Mesenchymal stem cell (in vitro differentiated cells and primary cell): ENCODE results near the gene OR10P1.

Source experiments
- DNase-seq: peaks from one replicate; pipeline ENCODE4 v3.0.0-alpha.2; 2013
- H2AFZ ChIP-seq: one replicate; pipeline ENCODE4 v1.6.1; 2013; ENCODE audit warnings: low read depth, mild to moderate bottlenecking, control low read depth, inconsistent platforms, low read length, moderate library complexity
- H2AK5ac ChIP-seq: 2 replicates; pipeline ENCODE4 v1.6.1; 2013; ENCODE audit warnings: low read length, moderate library complexity, mild to moderate bottlenecking, inconsistent platforms; ENCODE audit not compliant: severe bottlenecking
- H2BK120ac ChIP-seq: one replicate; pipeline ENCODE4 v1.6.1; 2013; ENCODE audit warnings: low read depth, mild to moderate bottlenecking, inconsistent platforms, low read length, moderate library complexity
- H2BK12ac ChIP-seq, 2 experiments: one replicate each; pipeline ENCODE4 v1.6.1; 2013; ENCODE audit warnings: inconsistent platforms in 2 of 2, low read length in 2 of 2, mild to moderate bottlenecking in 2 of 2, moderate library complexity in 2 of 2, control low read depth in 1 of 2
- H2BK15ac ChIP-seq: one replicate; pipeline ENCODE4 v1.6.1; 2013; ENCODE audit warnings: mild to moderate bottlenecking, low read depth, inconsistent platforms; ENCODE audit not compliant: poor library complexity, severe bottlenecking
- H2BK5ac ChIP-seq: 2 replicates; pipeline ENCODE4 v1.6.1; 2013; ENCODE audit warnings: low read depth, mild to moderate bottlenecking, low read length, control low read depth, inconsistent platforms; ENCODE audit not compliant: poor library complexity, severe bottlenecking
- H3K14ac ChIP-seq, 2 experiments: one replicate each; pipeline ENCODE4 v1.6.1; 2013; ENCODE audit warnings: inconsistent platforms in 2 of 2, low read length in 2 of 2, control low read depth in 1 of 2, mild to moderate bottlenecking in 1 of 2, moderate library complexity in 1 of 2
- H3K18ac ChIP-seq, 2 experiments: one replicate each; pipeline ENCODE4 v1.6.1; 2013; ENCODE audit warnings: inconsistent platforms in 2 of 2, low read length in 2 of 2, control low read depth in 1 of 2, low read depth in 1 of 2, mild to moderate bottlenecking in 1 of 2
- H3K23ac ChIP-seq, 2 experiments: one replicate each; pipeline ENCODE4 v1.6.1; 2013; ENCODE audit warnings: inconsistent platforms in 2 of 2, low read length in 2 of 2, mild to moderate bottlenecking in 2 of 2, moderate library complexity in 2 of 2, control low read depth in 1 of 2
- H3K27ac ChIP-seq: 2 replicates; pipeline ENCODE4 v1.5.1; 2013; ENCODE audit warnings: mild to moderate bottlenecking, moderate library complexity, low read length, control low read depth, inconsistent platforms; ENCODE audit not compliant: poor library complexity, severe bottlenecking
- H3K27me3 ChIP-seq, 2 experiments: 2 replicates each; pipeline versions ENCODE4 v1.6.1 to v1.7.0; 2013; ENCODE audit warnings: low read length in 2 of 2, mild to moderate bottlenecking in 2 of 2, moderate library complexity in 2 of 2, control low read depth in 1 of 2, inconsistent platforms in 1 of 2; ENCODE audit not compliant: control insufficient read depth in 1 of 2, insufficient read depth in 1 of 2
- H3K36me3 ChIP-seq, 2 experiments: 2 replicates each; pipeline versions ENCODE4 v1.6.1 to v1.7.0; 2013; ENCODE audit warnings: low read length in 2 of 2, control low read depth in 1 of 2, inconsistent platforms in 1 of 2, low read depth in 1 of 2, mild to moderate bottlenecking in 1 of 2; ENCODE audit not compliant: insufficient read depth in 2 of 2, control insufficient read depth in 1 of 2
- H3K4ac ChIP-seq, 2 experiments: one replicate each; pipeline ENCODE4 v1.6.1; 2013; ENCODE audit warnings: inconsistent platforms in 2 of 2, low read length in 2 of 2, mild to moderate bottlenecking in 2 of 2, moderate library complexity in 2 of 2, control low read depth in 1 of 2, low read depth in 1 of 2
- H3K4me1 ChIP-seq: 2 replicates; pipeline ENCODE4 v1.6.1; 2013; ENCODE audit warnings: low read depth, low read length, control low read depth; ENCODE audit not compliant: control insufficient read depth, insufficient read depth
- H3K4me2 ChIP-seq: 2 replicates; pipeline ENCODE4 v1.6.1; 2013; ENCODE audit warnings: low read length, mild to moderate bottlenecking, inconsistent platforms; ENCODE audit not compliant: poor library complexity, severe bottlenecking
- H3K4me3 ChIP-seq, 2 experiments: 2 replicates each; pipeline versions ENCODE4 v1.5.1 to v1.7.0; 2013; ENCODE audit warnings: low read length in 2 of 2, mild to moderate bottlenecking in 2 of 2, control low read depth in 1 of 2, low read depth in 1 of 2; ENCODE audit not compliant: insufficient read depth in 1 of 2
- H3K79me1 ChIP-seq: replicated peaks from 2 replicates; pipeline ENCODE4 v1.6.1; 2013; ENCODE audit warnings: mild to moderate bottlenecking, control low read depth, low read length, inconsistent platforms; ENCODE audit not compliant: poor library complexity, severe bottlenecking
- H3K9ac ChIP-seq: 2 replicates; pipeline ENCODE4 v1.7.0; 2013; ENCODE audit warnings: mild to moderate bottlenecking, low read length, moderate library complexity
- H3K9me3 ChIP-seq: 2 replicates; pipeline ENCODE4 v1.7.0; 2013; ENCODE audit warnings: mild to moderate bottlenecking, low read length; ENCODE audit not compliant: control insufficient read depth
- H4K8ac ChIP-seq: one replicate; pipeline ENCODE4 v1.6.1; 2013; ENCODE audit warnings: inconsistent platforms, mild to moderate bottlenecking, low read length, moderate library complexity
- H4K91ac ChIP-seq: one replicate; pipeline ENCODE4 v1.6.1; 2013; ENCODE audit warnings: mild to moderate bottlenecking, low read length, inconsistent platforms
- WGBS: methylation state at CpG from one replicate; pipeline ENCODE4 v1.1.7; 2013; ENCODE audit warnings: mixed read lengths; 5-methylcytosine and 5-hydroxymethylcytosine counted together

The OR10P1 gene

DNA sequence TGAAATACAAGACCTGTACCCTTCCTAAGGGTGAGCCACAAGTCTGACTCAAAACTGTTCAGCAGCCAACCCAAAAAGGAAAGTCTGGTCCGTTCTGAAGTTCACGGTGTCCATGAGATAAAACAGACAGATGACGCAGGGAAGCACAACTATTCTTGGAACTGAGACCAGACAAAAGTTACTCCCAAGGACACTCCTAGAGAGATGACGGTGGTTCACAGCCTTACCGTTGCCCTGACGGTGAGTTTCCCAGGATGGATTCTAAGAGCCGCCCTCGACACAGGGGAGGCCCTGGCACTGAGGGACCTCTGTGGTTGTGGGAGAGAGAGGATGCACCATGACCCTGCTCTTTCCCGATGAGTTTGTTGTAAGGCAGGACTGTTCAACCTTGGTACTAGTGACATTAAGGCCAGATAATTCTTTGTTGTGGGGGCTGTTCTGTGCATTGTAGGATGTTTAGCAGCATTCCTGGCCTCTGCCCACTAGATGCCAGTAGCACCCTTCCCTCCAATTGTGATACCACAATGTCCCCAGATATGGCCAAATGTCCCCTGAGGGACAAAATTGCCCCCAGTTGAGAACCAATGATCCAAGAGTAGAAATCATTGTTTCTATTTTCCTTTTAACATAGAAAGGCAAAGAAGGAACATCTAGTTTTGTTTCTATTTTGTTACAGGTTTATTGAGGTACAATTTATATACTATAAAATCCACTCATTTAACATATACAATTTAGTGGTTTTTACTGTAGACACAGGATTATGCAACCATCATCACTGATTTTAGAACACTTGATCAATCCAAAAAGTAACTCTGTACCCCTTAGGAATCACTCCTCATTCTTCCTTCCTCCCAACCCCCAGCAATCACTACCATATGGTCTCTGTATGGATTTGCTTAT lies 23.0 kb downstream of the OR10P1 start:
- Histone ChIP-seq H3K27ac (no peak overlapping the region), H3K36me3 (no peaks in the 10 kb centered on the region), H2BK120ac (no peak overlapping the region), H3K18ac (no peak overlapping the region), H2BK15ac (peak overlapping the region; percentile 16), H2AFZ (no peak overlapping the region), H4K8ac (no peak overlapping the region), H3K79me1 (no peaks in the 10 kb centered on the region), H3K4me3 (no peak overlapping the region), H3K4ac (no peak overlapping the region), H2BK5ac (no peak overlapping the region), H4K91ac (no peak overlapping the region), H3K9ac (peak overlapping the region; percentile 25), H2BK12ac (no peak overlapping the region), H3K4me1 (no peaks in the 10 kb centered on the region), H3K4me2 (no peak overlapping the region), H3K23ac (no peak overlapping the region), H3K14ac (peak overlapping the region in 1 of 2 experiments; percentile 42), H3K9me3 (no peaks in the 10 kb centered on the region), H3K27me3 (peaks cover 5 to 20% of the 10 kb centered on the region in 2 experiments), H2AK5ac (no peak overlapping the region)
- DNase-seq: peak; percentile 19
- 71% methylated on average over 9 of the region's 9 CpGs for WGBS

DNA sequence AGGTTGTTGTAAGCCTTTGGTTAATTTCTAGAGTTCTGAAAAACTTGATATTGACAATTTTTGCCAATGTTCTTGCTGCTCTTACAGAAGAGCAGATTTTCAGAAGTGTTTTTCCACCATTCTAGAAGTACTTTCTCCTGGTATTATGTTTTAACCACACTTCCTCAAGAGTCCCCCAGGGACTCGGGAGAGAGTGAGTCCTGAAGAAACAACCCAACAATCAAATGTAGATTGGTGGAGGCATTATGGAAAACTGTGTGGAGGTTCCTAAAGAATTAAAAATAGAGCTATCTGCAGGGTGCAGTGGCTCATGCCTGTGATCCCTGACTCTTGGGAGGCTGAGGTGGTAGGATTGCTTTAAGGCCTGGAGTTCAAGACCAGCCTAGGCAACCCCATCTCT lies 26.7 kb downstream of the OR10P1 start:
- no peak overlapping the region for H3K4me2 ChIP-seq
- no peak overlapping the region for H3K23ac ChIP-seq
- H3K27me3 ChIP-seq: peaks cover 0 to 9% of the 10 kb centered on the region in 2 experiments
- H3K14ac ChIP-seq: no peak overlapping the region
- no peak overlapping the region for H3K18ac ChIP-seq
- no peak overlapping the region for H3K27ac ChIP-seq
- WGBS: 67% methylated on average over 1 of the region's 1 CpG
- no peaks in the 10 kb centered on the region for H3K9me3 ChIP-seq
- H3K4me3 ChIP-seq: no peak overlapping the region
- no peak for DNase-seq
- H2BK12ac ChIP-seq: no peak overlapping the region
- H3K79me1 ChIP-seq: no peaks in the 10 kb centered on the region
- no peak overlapping the region for H2BK5ac ChIP-seq
- no peak overlapping the region for H4K91ac ChIP-seq
- no peaks in the 10 kb centered on the region for H3K4me1 ChIP-seq
- no peak overlapping the region for H2BK15ac ChIP-seq
- H3K9ac ChIP-seq: no peak overlapping the region
- H2AK5ac ChIP-seq: no peak overlapping the region
- H2BK120ac ChIP-seq: no peak overlapping the region
- no peak overlapping the region for H2AFZ ChIP-seq
- no peak overlapping the region for H3K4ac ChIP-seq
- no peak overlapping the region for H4K8ac ChIP-seq
- H3K36me3 ChIP-seq: no peaks in the 10 kb centered on the region

DNA sequence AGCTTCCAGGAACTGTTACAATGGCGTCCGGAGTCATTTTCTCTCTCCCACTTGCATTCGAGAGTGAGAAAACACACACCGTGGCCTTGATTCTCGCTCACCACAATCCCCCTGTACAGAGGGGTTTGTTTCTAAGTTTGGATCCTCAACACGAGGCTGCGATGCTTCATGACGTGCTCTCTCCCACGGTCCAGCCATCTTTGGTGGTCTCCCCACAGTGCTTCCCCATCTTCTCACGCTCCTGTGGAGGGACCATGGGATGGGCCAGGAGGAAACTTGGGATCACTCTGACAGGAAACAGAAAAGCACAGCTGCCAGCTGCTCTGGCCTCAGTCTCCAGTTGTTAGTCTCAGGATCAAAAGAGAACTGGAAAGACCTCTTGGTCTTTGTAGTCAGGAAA lies 28.1 kb downstream of the OR10P1 start:
- Histone ChIP-seq H3K4me3 (no peak overlapping the region), H3K23ac (no peak overlapping the region), H4K91ac (no peak overlapping the region), H3K36me3 (no peaks in the 10 kb centered on the region), H2AFZ (no peak overlapping the region), H3K4me2 (no peak overlapping the region), H3K4me1 (no peaks in the 10 kb centered on the region), H3K18ac (no peak overlapping the region), H4K8ac (no peak overlapping the region), H3K14ac (no peak overlapping the region), H3K4ac (no peak overlapping the region), H3K9me3 (no peaks in the 10 kb centered on the region), H2AK5ac (no peak overlapping the region), H2BK15ac (no peak overlapping the region), H2BK12ac (no peak overlapping the region), H3K27ac (no peak overlapping the region), H3K79me1 (no peaks in the 10 kb centered on the region), H2BK120ac (no peak overlapping the region), H3K9ac (no peak overlapping the region), H3K27me3 (peaks cover 0 to 4% of the 10 kb centered on the region in 2 experiments), H2BK5ac (no peak overlapping the region)
- WGBS: 97% methylated on average over 10 of the region's 10 CpGs
- DNase-seq: no peak

DNA sequence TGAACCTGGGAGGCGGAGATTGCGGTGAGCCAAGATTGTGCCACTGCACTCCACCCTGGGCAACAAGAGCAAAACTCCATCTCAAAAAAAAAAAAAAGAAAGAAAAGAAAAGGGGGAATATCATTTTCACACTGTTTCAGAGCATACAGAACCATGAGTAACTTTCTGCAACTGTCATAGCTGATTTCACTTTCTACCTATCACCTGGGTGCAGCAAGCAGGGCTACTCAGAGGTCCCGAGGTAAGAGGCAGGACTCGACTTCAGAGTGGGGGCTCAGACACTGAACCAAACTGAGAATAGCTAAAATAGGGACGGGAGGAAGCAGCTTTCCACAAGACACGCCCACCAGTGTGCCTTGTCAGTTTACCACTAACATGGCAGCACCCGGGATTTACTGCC lies 29.8 kb downstream of the OR10P1 start:
- Histone ChIP-seq H3K14ac (no peak overlapping the region), H3K18ac (no peak overlapping the region), H4K91ac (no peak overlapping the region), H2BK120ac (no peak overlapping the region), H3K79me1 (no peaks in the 10 kb centered on the region), H3K4ac (no peak overlapping the region), H2BK5ac (no peak overlapping the region), H2AFZ (no peak overlapping the region), H4K8ac (no peak overlapping the region), H2BK15ac (peak overlapping the region; percentile 23), H3K4me3 (no peak overlapping the region), H3K4me2 (no peak overlapping the region), H3K9ac (no peak overlapping the region), H3K9me3 (no peaks in the 10 kb centered on the region), H3K27ac (no peak overlapping the region), H3K23ac (no peak overlapping the region), H3K4me1 (no peaks in the 10 kb centered on the region), H3K27me3 (peaks cover 0 to 4% of the 10 kb centered on the region in 2 experiments), H2AK5ac (no peak overlapping the region), H3K36me3 (no peaks in the 10 kb centered on the region), H2BK12ac (no peak overlapping the region)
- 82% methylated on average over 5 of the region's 7 CpGs for WGBS
- no peak for DNase-seq
